Stimulated activated CD4-positive, alpha-beta T cell treated with anti-CD3 and anti-CD28 coated beads, Interleukin-4, amount 100 ng/mL, for 24 hours (primary cell): ENCODE measurements around the gene SOX14.

Source experiments
- DNase-seq: peaks from one replicate; pipeline ENCODE4 v3.0.0-alpha.2; 2020

The SOX14 gene

DNA sequence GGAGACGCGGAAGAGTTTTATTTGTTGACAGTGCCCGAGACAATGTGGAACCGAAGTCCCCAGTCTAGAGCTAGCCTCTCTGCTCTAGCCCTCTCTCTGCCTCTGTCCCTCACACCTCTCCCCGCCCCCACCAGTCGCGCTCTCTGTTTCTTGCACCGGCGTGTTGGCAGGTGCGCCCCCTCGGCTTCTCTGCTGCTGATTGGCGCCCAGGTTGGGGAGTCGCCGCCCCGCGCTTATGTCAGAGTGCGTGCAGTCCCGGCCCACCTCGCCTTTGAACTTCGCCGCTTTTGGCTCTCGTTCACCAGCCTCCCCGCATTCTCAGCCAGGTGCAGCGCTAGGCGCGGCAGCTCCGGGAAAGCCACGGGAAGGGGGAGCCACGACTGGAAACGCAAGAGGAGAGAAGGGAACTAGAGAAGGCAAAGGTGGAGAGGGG, at the start of gene SOX14:
Gene SOX14, plus strand, starts transcription at position 315 of the 433 bp plus-strand sequence. CDS start 470 bp downstream, outside the sequence.
- no peak for DNase-seq

DNA sequence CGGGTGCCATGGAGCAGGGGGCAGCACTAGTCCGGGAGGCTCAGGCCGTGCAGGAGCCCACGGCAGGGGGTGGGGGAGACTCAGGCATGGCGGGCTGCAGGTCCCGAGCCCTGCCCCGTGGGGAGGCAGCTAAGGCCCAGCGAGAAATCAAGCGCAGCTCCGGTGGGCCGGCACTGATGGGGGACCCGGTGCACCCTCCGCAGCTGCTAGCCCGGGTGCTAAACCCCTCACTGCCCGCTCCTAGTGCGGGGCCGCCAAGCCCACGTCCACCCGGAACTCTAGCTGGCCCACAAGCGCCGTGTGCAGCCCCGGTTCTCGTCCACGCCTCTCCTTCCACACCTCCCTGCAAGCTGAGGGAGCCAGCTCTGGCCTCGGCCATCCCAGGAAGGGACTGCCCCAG, 49.6 kb upstream of the SOX14 start:
- DNase-seq: no peak

DNA sequence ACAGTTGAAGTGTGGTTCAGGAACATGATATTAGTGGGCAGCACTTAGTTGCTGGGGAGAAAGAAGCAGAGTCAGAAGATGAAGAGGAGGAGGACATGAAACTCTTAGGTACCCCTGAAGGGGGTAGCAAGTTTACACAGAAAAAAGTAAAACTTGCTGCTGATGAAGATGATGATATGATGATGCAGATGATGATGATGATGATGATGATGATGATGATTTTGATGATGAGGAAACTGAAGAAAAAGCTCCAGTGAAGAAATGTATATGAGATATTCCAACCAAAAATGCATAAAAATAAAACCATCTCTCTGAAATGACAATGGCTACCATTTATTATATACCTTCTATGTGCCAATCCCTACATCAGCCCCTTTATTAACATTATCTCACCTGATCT, 39.9 kb upstream of the SOX14 start:
- no peak for DNase-seq

DNA sequence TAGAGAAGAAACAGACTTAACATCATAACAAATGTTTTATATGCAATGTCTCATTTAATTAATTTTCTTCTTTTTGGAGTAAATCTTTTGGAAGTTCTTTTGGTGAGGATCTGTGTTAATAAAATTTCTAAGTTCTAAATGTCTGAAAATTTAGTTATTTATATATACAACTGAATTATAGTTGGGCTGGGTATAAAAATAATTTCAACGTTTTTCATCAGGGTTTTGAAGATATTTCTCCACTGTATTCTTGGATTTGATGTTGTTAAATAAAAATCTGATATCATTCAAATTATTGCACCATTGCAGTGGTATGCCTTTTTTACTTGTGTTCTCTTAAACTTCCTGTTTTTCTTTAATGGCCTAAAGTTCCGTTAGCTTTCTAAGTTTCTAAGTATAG, 26.9 kb upstream of the SOX14 start:
- no peak for DNase-seq

DNA sequence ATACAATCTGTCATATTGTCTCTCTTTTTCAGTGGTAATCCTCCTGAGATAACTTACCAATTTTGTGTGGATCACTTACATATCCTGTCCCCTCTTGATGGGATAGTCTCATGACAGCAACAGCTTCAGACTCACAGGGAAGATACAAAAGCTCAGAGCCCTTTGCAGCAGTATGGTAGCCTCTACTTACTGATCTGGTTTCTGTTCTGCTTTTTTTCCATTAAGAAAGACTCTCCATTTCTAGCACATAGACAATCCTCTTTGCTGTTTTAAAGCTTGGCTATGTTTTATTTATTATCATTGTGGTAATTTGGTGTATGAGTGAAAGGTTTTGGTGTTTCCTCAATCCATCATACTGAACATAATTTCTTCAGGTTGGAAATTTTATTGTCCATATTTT, 25.4 kb upstream of the SOX14 start:
- DNase-seq: no peak

DNA sequence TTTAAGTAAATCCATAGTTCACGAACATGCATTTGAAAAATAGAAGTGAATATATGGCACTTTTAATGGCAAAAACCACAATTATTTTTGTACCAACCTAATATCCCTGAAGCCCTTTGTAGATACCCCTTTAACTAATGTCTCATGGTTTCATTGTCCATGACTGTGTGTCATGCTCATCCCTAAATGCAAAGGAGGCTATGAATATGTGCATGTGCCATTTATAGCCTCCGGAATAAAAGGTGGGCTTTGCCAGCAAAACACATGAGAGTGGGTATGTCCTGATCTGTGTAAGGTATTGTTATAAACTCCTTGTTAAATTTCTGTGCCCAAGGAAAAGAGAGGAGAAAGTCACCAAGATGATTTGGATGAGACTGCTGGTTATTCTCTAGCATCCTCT, 20.5 kb upstream of the SOX14 start:
- no peak for DNase-seq

DNA sequence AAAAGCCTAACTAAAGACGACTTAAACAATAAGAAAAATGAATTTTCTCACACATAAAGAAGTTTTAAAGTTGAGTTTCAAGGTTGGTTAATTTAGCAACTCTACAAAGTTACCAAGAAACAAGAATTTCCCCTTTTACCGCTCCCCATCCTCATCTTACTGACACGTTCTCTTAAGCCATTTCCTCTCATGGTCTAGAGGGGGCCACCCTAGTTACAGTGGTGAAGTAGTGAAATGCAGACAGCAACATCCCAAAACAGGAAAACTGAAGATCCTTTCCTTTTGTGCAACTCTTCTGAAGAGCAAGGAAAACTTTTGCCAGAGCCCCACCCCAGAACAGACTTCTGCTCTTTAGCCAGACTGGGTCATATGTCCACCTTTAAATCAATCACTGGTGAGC, 17.3 kb upstream of the SOX14 start:
- no peak for DNase-seq

DNA sequence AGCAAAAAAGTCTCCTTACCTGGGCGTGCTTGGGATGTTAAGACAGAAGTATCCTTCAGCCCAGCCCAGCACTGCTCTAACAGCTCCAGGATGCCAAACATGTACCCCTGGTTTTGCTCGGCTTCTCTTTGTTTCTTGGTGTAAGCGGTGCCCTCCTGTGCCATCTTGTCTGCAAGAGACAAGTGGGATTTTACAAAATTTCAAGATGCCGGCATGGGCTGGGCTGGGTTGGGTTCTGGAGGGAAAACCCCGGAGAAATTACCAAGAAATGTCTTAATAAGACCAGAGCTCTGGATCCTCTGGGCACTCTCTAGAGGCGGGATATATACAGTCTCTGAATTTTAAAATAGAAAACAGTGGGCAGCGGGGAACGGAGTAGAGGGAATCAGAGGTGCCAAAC, 4.6 kb upstream of the SOX14 start:
- DNase-seq: no peak

DNA sequence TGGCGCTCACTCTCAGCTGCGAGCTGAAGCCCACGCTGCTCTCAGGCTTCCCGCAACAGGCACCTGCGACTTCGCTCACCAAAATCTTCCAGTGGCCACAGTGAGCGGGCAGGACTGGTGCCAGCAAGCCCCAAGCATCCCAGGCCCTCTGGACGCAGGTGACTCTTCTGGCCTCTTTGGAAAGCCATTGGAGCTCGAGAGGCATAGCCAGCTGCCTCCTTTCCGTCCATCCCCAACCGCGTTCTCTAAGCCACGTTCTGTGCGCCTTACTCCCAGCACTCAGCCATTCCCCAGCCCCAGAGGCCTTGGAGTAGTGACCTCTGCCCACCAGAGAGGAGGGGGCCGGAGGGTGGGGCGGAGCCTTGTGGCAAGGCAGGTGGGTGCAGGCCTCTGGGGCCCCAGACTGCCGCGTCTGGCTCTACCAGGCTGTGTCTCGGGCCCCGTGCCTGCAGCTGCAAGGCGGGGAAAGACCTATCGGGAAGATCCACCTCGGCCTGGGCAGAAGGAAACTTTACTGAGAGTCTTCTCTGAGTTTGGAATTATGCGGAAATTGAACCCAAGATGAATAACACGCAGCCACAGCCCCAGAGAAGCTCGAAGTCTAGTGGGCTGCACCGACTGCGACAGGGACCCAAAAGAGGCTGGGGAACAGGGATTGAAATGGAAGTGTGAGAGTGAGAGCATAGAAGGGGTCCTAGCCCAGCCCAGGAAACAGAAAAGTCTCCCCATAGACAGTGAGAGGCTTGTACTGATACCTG, 3.6 kb upstream of the SOX14 start:
- no peak for DNase-seq

DNA sequence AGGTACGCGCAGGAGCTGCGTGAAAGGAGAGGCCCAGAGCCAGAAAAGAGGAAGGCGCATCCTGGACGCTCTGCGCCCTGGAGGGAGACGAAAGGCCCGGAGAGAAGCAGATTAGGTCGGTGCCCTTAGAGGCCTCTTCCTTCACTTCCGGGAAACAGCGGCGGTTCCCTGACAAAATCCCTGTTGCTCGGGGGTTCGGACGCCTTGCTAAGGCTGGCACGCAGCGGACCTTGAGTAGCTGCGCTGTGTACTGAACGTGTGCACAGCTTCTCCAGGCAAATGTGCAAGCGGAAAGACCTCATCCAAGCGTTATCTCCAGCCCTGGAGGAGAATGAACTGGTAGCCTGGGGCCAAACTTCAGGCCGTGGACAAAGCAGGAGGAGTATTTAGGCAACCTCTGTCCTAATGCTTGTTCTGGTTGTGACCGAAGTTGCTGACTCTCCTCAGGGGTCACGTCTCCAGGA, 3.0 kb upstream of the SOX14 start:
- no peak for DNase-seq

DNA sequence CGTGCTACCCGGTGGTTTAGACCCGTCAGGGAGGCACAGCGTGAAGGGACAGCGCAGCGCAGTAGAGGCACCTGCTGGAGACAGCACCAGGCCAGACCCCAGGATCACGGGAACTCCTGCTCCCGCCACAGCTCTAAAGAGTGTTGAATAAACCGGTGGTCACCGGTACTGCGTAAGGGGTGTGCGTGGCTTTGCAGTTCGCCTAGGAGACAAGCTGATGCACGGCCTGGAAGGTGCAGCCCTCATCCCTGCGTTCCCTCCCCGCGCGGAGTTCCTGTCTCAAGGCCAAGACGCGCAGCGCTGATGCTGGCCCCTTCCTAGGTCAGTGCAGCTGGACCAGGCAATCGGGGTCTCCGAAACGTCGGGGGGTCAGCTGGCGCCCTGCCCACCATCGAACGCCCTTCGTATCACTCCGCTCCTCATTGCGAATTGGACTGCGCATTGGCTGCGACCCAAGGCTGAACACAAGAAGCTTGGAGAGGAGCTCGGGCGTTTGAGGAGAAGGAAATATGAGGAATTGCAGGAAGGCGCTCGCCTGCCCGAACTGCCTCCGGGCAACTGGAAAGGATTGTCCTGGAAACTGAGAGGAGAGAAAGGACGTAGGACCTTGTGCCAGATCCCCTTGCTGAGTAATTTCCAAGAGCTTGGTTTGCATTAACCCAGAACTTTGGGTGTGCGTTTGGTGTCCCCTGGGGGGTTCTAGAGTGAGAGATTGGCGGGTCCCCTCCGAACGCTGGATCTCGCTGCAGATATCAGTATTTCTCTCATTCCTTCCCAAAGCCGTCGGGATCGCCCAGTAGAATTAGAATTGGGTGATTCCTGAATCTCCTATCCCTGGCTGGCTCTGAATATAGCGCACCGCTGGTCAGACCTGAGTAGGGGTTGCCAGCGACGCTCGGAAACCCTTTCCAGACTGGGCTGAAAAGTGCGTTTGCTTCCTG, 2.3 kb upstream of the SOX14 start:
- DNase-seq: no peak

DNA sequence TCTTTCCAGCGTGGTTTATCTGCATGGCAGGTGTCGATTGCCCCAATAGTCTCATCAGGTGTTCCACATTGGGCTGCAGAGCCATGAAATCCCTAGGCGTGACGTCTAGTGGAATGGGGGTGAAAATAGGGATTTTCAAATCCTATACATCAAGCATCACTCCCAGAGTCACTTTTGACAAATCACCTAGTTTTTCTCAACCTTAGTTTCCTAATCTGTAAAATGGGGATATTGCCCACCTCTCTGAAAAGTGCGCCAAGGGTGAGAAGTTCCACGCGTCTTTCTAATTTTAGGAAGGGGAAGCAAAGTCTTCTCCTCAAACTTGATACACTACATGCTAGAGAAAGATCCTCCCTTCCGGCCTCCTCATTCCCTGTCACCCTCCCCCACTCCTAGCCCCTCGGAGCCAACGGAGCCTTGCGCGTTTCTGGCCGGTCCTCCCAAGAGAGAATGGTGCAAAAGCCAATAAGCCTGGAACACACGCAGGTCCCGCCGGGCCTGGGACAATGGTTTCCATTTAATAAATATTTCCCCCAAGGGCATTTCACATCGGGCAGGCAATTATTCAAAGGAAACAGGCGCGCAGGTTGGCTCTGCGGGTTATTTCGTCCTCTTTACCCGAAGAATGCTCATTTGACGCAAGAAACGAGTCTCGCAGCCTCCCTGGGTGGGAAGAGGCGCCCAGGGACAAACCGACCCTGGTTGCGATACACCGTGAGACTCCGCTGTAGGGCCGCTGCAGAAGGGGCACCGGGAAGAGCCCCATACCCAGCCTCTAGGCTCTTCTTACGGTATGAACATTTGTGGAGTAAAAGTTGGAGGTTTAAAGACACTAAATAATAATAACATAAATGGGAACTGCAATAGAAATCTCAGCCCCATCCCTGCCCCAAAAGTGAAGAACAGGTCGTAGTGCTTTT, 1.2 kb upstream of the SOX14 start:
- DNase-seq: no peak

DNA sequence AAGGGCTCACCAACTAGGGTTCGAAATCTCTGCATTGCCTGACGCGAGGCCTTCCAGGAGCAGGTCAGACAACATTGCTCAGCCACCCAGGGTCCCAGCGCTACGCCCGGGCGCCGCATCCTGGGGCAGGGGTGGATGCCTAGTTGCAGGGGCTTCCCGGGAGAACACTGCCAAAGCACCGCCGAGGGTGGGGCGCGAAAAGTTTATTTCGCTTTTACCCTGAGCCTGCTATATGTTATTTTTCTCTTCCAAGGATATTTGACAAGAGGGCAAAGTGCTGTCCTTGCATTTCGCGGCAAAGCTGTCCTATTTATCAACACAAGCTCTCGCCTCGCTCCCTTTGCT, 549 bp upstream of the SOX14 start:
- DNase-seq: no peak

DNA sequence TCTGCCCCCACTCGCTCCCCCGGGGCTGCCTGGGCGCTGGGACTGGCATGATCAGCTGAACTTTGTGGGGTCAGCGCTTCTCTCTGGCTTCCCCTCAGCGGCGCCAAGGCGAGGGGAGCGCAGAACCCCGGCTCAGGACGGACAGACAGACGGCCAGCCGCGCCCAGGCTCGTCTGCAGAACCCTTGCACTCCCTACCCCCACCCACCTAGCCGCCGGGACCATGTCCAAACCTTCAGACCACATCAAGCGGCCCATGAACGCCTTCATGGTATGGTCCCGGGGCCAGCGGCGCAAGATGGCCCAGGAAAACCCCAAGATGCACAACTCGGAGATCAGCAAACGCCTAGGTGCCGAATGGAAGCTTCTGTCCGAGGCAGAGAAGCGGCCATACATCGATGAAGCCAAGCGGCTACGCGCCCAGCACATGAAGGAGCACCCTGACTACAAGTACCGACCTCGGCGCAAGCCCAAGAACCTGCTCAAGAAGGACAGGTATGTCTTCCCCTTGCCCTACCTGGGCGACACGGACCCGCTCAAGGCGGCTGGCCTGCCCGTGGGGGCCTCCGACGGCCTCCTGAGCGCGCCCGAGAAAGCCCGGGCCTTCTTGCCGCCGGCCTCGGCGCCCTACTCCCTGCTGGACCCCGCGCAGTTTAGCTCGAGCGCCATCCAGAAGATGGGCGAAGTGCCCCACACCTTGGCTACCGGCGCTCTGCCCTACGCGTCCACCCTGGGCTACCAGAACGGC, 621 bp downstream of the SOX14 start:
- DNase-seq: no peak

DNA sequence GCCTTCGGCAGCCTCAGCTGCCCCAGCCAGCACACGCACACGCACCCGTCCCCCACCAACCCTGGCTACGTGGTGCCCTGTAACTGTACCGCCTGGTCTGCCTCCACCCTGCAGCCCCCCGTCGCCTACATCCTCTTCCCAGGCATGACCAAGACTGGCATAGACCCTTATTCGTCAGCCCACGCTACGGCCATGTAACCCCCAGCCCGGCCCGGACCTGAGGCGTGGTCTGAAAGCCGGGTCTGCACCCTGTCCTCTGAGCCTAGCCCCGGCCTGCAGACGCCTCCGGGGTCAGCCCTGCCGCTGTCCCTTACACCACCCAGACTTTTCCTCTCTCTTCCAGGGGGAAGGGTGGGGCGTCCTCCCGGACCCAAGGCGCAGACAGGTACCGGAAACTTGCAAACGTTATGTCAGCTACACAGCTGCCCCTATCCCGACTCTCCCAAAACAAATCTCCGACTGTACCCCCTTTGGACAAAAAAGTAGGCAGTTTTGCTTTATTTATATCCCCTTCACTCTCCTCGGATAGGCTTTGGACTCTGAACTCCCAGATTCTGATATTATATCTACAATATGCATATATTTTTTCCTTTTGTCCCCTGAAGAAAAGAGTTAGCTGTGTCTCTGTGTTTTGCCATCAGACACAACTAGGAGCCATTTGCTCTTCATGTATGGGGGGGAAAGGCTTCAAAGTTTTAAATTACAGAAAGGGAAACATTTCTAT, 1.4 kb downstream of the SOX14 start:
- DNase-seq: no peak

DNA sequence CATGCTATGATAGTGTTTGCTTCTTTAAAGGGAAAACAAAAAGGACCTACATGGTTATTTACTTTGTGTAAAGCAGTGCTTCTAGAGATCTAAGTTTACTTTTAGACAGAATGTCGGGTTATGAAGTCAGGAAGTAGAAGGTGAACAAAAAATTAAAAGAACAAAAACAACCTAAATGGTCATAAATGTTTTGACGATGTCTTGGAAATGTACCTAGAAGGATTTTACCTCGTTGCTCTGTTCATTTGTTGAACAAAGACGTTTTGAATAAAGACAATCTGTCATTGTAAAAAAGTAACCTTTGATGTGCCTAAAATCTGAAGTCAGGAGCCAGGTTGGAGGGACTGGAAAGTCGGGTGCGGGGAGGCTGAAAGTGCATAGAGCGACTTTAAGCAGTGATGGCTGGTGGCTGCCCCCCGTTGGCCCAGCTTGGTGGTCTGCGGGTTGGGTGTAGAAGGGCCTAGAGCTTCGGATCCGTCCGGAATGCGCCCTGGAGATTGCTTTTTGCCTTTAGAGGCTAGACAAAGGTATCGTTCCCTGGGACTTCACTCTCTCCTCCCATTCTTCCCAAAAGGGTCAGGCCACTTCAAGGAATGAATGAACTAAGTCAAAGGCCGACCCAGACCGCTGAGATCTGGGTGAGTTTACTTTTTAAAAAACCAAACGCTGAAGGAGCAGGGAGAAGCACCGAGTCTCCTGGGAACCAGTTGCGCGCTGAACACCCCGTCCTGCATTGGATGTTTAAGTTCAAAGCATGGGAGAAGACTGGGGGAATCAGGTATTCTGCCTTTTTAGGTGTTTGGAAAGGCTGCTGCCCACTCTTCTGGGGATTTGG, 2.1 kb downstream of the SOX14 start:
- DNase-seq: no peak

DNA sequence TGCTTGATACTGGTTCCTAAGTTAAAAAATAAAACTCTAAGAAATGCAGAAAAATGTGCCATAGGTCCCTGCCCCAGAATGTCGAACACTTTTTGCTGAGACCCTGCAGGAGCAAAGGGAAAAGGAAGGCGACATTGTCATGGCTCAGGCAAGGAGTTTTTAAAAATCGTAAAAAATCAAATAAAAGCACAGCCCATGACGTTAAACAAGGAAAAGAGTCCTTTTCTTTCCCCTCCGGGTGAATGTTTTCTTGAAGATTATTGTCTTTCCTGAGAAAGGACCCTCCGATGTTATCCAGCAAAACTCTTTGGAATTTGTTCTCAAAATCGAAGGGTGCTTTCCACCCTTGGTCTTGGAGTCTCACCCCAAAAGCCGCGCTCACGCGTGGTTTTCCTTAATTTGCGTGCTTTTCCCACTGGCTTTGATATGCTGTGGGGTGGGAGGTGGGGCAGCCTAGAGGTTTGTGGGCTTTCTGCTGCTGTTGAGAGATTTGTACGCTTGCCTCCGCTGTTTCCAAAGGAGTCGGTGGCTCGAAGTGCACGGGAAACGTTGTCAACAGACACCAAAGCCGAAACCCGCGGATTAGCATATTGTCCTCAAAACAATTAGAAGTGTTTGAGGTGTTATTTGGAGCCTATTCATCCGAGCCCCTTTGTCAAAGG, 2.9 kb downstream of the SOX14 start:
- DNase-seq: no peak

DNA sequence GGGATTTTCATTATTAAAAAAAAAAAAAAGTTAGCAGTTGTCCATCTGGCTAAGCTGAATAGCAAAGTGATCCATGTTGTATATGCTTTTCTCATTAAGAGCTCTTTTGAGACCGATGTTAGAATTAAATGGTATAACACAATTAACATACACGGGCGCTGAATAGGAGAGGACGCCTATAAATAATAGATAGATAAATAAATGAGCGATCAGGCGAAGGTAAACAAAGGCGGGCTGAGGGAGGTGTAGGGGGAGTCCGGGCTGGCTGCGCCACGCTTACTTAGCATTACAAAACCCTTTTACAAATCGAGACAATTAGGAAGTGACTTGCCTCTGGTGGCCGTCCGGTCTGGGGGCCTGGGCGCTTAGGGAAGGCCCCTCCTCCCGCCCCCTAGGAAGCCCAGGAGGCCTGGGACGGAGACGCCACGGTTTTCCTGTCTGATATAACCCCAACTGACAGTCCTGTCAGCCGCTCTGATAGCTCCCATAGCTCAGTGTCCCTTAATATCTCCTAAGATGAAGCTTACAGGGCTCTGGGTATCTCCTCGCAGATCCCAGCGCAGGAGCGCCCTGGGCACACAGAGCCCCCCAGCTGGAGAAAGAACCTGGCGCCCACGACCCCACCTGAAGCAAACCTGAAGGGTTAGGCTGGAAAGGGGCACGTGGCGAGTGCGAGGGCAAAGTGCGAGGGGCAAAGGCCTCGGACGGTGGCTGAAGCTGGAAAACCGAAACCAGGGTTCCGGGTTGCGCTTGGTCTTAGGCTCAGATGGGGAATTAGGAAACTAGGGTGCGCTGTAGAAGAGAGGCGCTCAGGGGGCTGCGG, 3.6 kb downstream of the SOX14 start:
- DNase-seq: no peak
